ENCODE results near the gene XRRA1. TPM values are rescaled to one million over a fixed set of nuclear protein-coding genes. Genes with fewer than 3 reads are reported as not detected.

XRRA1 gene
- total RNA-seq, 1 experiment from 2014 or later, result 10.4 TPM

DNA sequence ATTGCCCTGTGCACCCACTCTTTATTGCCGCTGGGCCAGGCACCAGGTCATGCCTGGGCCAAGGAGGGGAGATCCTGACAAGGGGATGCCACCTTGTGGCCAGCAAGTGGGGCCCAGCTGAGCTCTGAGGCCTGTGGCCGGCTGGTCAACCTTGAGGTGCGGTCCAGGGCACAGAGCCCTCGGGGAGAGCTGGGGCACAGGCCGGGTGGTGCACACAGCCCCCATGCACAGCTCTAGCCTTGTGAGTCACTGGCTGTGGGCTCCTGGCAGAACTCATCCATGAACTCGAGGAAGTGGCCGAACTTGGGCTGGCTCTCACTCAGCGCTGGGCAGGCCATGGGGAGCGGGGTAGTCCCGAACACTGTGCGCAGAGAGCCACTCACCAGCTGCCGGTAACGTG is 105.9 kb downstream of the XRRA1 start:
- Mint-ChIP-seq H3K9me3 (no peaks in the 10 kb centered on the region), H3K27ac (no peak overlapping the region), H3K36me3 (peaks cover 8% of the 10 kb centered on the region), H3K27me3 (ENCODE audit: low read depth) (no peaks in the 10 kb centered on the region), H3K4me1 (peaks cover 11% of the 10 kb centered on the region), H3K4me3 (no peak overlapping the region)
- ATAC-seq (peak; percentile 75), DNase-seq (ENCODE audit: low spot score) (peak; percentile 26)
- CTCF ChIA-PET, result interaction anchor here (0.6 kb wide), 1 partner anchor 233 kb away, joined by 3 read pairs; no protein-coding TSS in a partner anchor
- TF ChIP-seq, protein P1, sequence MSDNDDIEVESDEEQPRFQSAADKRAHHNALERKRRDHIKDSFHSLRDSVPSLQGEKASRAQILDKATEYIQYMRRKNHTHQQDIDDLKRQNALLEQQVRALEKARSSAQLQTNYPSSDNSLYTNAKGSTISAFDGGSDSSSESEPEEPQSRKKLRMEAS (CRISPR knock-in tag; IDR thresholded peaks at IDR 0.05), result no peak
- peak; percentile 83 for TF ChIP-seq ZNF121 (CRISPR knock-in tag; IDR thresholded peaks at IDR 0.05)
- POLR2A ChIA-PET, result no interaction called here

DNA sequence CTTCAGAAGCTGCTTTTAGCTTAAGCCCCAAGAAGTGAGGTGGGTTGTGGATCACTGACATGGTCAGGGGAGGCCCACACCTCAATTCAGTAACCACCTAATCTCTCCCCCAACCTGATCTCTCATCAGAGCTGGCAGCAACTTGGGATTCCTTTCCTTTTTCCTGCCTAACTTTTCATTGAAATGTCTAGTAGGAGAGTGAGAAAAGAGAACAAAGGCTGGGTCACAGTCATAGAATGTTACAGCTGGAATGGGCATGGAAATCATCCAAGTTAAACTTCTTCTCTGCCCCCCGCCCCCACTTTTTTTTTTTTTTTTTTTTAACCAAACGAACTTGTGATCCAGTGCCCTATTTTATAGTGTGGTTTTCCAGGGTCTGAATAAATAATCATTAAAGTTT is 108.4 kb downstream of the XRRA1 start:
- peak overlapping the region; percentile 79 for H3K27ac Mint-ChIP-seq
- DNase-seq (ENCODE audit: low spot score), result no peak
- no peaks in the 10 kb centered on the region for H3K9me3 Mint-ChIP-seq
- peaks cover 11% of the 10 kb centered on the region for H3K4me1 Mint-ChIP-seq
- peaks cover 18% of the 10 kb centered on the region for H3K36me3 Mint-ChIP-seq
- ChIA-PET POLR2A (no interaction called here), CTCF (interaction anchor here (0.7 to 1.4 kb wide), 5 partner anchors 8 to 248 kb away, joined by 3 to 6 read pairs (median 3); partner anchors contain the start of gene POLD3)
- H3K27me3 Mint-ChIP-seq (ENCODE audit: low read depth), result no peaks in the 10 kb centered on the region
- H3K4me3 Mint-ChIP-seq, result no peak overlapping the region
- ATAC-seq, result no peak
- TF ChIP-seq JAZF1 (CRISPR knock-in tag; IDR thresholded peaks at IDR 0.05), result no peak
- no peak for TF ChIP-seq GRHL2 (CRISPR knock-in tag; IDR thresholded peaks at IDR 0.05; ENCODE audit: insufficient replicate concordance, severe bottlenecking)
- no peak for TF ChIP-seq FOXK1 (CRISPR knock-in tag; IDR thresholded peaks at IDR 0.05)
- TF ChIP-seq, protein P2, sequence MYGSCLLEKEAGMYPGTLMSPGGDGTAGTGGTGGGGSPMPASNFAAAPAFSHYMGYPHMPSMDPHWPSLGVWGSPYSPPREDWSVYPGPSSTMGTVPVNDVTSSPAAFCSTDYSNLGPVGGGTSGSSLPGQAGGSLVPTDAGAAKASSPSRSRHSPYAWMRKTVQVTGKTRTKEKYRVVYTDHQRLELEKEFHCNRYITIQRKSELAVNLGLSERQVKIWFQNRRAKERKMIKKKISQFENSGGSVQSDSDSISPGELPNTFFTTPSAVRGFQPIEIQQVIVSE (CRISPR knock-in tag; IDR thresholded peaks at IDR 0.05; ENCODE audit: borderline replicate concordance), result no peak
- TF ChIP-seq TCF7 (CRISPR knock-in tag; IDR thresholded peaks at IDR 0.05; ENCODE audit: low read depth), result no peak
- TF ChIP-seq ETV6 (CRISPR knock-in tag; IDR thresholded peaks at IDR 0.05), result no peak
- no peak for TF ChIP-seq JUN (CRISPR knock-in tag; IDR thresholded peaks at IDR 0.05)
- no peak for TF ChIP-seq ZBTB21 (CRISPR knock-in tag; IDR thresholded peaks at IDR 0.05; ENCODE audit: borderline replicate concordance)
- no peak for TF ChIP-seq RORB (CRISPR knock-in tag; IDR thresholded peaks at IDR 0.05)
- TF ChIP-seq, protein P3, sequence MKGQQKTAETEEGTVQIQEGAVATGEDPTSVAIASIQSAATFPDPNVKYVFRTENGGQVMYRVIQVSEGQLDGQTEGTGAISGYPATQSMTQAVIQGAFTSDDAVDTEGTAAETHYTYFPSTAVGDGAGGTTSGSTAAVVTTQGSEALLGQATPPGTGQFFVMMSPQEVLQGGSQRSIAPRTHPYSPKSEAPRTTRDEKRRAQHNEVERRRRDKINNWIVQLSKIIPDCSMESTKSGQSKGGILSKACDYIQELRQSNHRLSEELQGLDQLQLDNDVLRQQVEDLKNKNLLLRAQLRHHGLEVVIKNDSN (CRISPR knock-in tag; IDR thresholded peaks at IDR 0.05), result no peak
- TF ChIP-seq GTF2I (CRISPR knock-in tag; conservative IDR thresholded peaks at IDR 0.05), result no peak
- TF ChIP-seq SP1 (CRISPR knock-in tag; conservative IDR thresholded peaks at IDR 0.05), result no peak
- TF ChIP-seq, protein P4, sequence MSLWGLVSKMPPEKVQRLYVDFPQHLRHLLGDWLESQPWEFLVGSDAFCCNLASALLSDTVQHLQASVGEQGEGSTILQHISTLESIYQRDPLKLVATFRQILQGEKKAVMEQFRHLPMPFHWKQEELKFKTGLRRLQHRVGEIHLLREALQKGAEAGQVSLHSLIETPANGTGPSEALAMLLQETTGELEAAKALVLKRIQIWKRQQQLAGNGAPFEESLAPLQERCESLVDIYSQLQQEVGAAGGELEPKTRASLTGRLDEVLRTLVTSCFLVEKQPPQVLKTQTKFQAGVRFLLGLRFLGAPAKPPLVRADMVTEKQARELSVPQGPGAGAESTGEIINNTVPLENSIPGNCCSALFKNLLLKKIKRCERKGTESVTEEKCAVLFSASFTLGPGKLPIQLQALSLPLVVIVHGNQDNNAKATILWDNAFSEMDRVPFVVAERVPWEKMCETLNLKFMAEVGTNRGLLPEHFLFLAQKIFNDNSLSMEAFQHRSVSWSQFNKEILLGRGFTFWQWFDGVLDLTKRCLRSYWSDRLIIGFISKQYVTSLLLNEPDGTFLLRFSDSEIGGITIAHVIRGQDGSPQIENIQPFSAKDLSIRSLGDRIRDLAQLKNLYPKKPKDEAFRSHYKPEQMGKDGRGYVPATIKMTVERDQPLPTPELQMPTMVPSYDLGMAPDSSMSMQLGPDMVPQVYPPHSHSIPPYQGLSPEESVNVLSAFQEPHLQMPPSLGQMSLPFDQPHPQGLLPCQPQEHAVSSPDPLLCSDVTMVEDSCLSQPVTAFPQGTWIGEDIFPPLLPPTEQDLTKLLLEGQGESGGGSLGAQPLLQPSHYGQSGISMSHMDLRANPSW (CRISPR knock-in tag; conservative IDR thresholded peaks at IDR 0.05; ENCODE audit: low read depth), result no peak
- TF ChIP-seq, protein P5, sequence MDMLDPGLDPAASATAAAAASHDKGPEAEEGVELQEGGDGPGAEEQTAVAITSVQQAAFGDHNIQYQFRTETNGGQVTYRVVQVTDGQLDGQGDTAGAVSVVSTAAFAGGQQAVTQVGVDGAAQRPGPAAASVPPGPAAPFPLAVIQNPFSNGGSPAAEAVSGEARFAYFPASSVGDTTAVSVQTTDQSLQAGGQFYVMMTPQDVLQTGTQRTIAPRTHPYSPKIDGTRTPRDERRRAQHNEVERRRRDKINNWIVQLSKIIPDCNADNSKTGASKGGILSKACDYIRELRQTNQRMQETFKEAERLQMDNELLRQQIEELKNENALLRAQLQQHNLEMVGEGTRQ (CRISPR knock-in tag; IDR thresholded peaks at IDR 0.05), result no peak
- no peak for TF ChIP-seq KAT7 (CRISPR knock-in tag; IDR thresholded peaks at IDR 0.05; ENCODE audit: borderline replicate concordance)
- TF ChIP-seq RELA (CRISPR knock-in tag; IDR thresholded peaks at IDR 0.05; ENCODE audit: borderline replicate concordance), result no peak
- TF ChIP-seq, protein P6, sequence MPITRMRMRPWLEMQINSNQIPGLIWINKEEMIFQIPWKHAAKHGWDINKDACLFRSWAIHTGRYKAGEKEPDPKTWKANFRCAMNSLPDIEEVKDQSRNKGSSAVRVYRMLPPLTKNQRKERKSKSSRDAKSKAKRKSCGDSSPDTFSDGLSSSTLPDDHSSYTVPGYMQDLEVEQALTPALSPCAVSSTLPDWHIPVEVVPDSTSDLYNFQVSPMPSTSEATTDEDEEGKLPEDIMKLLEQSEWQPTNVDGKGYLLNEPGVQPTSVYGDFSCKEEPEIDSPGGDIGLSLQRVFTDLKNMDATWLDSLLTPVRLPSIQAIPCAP (CRISPR knock-in tag; IDR thresholded peaks at IDR 0.05), result no peak
- no peak for TF ChIP-seq ESRRA (CRISPR knock-in tag; IDR thresholded peaks at IDR 0.05; ENCODE audit: borderline replicate concordance)
- TF ChIP-seq, protein P7, sequence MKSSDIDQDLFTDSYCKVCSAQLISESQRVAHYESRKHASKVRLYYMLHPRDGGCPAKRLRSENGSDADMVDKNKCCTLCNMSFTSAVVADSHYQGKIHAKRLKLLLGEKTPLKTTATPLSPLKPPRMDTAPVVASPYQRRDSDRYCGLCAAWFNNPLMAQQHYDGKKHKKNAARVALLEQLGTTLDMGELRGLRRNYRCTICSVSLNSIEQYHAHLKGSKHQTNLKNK (CRISPR knock-in tag; IDR thresholded peaks at IDR 0.05), result no peak

Data from WTC11 (cell line).